NCI-H1417 treated with DMSO at 0.1 percent for 48 hours (cell line): ENCODE results near the gene HSPA4.

Experiments
- DNase-seq: peaks from one replicate; lab custom pipeline; 2025; lab: John Stamatoyannopoulos, UW

The HSPA4 gene

DNA sequence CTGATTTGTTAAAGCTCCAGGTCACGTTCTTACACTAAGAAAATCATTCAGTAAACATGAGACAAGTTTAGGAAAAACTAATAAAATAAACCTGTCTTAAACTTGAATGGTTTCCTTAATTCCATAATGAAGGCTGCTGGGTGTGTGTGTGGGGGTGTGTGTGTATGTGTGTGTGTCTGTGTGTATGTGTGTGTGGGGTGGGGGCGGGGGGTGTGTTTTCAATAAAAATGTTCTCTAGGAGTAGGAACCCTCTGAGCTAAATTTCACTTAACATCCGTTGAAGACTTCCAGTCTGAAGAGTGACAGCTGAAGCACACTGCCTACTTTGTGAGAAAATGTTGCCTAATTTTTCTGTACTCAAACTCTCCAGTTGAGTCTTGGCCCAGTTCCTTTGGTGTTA is 54.5 kb downstream of the HSPA4 start:
- no peak for DNase-seq

DNA sequence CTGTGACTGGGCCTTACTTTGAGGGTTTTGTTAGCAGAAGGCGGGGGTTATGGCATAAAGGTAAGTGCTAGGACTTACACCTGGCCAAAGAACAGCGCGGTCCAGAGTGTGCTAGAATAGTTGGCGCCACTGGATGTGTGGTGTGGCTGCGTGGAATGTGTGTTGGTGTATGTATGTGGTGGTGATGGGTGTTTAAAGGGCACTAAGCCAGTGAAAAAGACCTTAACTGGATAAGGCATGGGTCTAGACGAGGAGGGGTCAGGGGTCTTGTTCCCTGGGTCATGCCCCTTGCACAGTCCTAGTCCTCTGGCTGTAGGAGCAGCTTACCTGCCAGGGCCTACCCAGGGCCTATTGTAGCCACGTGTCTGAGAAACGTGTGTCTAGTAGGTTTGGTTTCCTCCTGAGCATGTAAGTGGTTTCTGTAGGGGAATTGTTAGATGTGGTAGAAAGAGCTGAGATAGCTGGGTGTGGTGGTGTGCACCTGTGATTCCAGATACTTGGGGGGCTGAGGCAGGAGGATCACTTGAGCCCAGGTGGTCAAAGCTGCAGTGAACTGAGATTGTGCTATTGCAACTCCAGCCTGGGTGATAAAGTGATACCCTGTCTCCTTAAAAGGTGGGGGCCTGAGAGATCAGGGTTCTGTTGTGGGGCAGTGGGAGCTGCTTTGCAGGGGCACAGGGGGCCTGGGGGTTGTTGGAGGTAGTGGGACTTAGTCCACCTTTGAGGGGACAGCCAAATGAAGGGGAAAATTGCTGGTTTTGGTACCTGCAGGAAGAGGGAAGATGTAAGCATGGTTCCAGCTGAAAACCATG is 55.2 kb downstream of the HSPA4 start:
- no peak for DNase-seq

DNA sequence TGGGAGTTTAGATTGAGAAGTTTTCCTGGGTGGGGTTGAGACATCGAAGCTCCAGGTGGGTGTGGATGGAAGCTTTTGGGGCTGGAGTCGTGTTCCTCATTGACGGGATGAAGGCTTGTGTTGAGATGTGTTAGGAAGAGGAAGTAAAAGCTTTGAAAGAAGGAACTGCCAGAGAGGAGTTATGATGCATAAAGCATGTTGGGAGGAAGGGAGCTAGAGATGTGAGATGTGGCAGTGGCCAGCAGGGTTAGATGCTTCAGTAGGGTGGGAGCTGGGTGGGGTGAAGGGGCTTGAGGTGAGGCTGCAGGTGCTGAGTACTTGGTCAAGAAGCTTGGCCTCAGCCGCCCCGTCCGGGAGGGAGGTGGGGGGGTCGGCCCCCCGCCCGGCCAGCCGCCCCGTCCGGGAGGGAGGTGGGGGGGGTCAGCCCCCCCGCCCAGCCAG is 56.7 kb downstream of the HSPA4 start:
- DNase-seq = no peak

DNA sequence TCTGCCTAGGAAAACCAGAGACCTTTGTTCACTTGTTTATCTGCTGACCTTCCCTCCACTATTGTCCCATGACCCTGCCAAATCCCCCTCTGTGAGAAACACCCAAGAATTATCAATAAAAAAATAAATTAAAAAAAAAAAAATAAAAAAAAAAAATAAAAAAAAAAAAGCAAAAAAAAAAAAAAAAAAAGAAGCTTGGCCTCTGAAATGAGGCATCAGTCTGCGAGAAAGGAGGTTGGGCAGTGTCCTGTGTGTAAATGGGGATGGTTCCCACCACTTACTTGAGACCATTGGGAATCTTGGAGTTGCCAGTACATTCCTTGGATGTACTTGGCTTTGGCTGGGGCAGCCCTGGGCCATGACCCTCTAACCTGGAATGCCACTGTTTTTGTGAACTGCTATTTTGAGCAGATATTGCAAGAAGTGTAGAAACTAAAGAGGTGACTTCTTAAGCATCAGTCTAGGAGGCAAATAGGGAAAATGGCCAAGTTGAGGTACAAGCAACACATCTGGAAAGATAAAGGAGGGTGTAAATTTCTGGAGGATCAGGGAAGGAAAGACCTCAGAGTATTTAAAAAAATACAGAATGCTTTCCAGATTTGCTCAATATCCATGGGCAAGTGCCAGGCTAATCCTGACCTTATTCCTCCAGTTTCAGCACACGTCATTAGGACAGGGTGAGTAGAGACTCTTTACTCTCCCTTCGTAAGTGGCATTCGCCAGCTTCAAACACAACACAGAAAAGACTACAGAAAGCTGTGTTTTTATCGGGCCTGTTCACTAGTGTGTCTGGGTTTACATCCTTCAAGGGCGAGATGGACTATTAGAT is 58.1 kb downstream of the HSPA4 start:
- no peak for DNase-seq

DNA sequence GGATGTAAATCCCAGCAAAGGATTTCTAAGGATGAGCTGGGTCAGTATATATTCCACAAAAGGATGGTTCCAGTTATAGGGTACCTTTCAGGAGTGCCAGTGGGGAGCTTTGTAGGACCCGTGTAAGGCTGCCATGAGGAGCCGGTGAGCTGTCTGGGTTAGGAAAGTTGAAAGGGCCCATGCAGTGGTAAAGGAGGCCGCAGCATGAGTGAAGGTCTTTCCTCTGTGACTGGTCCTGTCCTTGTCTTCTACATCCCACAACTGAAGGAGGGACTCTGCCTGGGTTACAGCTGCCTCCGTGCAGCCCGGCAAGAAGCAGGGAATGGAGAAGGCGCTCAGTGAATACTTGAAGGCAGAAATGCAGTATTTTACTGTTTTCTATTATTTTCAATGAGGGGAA is 58.9 kb downstream of the HSPA4 start:
- no peak for DNase-seq

DNA sequence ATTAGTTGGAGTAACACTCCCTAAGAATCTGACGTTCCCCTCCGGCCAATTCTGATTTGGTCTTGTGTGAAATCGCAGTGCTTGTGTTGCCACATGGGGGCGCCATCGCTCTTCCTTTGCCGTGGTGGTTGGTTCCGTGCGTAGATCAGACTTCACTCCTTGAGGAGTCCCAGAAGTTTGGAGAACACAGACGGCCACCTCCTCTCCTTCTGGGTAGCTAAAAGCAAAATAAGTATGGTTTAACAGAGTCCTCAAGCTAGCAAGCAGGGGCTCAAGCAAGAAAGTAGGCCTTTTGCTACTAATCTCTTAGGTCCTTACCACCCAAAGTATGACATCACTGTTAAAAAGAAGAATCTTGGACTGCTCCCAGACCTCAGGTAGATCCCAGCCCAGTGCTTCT is 59.5 kb downstream of the HSPA4 start:
- DNase-seq = no peak

DNA sequence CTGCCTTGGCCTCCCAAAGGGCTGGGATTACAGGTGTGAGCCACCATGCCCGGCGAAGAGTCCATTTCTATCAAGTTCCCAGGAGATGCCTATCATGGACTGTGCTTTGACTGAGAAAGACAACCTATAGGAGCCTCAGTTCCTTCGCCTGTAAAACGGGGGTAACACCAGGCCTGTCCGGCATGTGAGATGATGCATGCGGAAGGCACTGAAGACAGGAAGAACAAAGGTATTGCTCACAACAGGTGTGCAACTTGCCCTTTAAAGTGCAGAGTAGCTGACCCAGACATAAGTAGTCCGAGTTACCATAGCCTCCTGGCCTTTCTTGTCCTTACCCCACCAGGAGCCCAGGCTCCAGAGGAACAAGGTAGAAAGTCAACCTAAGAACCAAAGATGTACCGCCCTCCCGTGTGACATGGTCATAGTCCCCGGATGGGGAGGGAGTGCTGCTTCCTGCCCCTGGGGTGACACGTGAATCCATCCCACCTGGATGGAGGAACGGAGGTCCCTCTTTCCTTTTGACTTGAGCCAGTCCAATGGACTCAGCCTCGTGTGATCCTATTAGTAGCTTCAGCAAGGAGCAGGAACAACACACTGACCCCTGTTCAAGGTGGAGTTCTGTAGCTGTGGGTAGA is 60.3 kb downstream of the HSPA4 start:
- no peak for DNase-seq

DNA sequence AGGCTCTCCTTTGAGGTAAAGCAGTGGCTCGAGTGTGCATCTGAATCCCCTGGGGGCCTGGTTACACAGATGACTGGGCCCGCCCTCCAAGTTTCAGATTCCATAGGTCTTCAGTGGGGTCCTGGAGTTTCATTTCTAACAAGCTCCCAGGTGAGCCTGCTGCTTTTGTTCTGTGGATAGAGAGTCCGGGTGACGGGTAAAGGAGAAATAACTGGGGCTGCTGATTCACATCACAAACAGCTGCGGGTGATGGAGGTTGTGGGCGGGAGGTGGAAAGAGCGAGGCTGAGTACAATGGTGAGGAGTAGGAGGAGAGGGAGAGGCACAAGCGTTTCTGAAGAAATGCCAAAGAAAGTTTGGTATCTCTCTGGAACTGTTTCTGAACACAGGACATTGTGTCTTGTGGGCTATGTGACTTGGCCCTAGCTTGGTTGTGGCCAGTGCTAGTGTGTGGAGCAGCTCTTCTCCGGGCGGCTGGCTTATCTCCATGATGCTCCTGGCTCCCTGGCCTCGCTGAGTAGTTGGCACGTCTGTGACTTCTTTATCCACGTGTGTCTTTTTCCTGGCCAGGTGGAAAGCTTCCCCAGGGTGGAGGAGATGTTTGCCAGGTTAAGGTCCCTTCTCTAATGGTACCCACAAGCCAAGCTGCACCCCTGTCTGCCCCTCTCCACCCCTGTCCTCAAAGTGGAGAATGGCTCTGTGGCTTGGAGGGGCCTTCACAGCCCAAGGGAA is 61.7 kb downstream of the HSPA4 start:
- DNase-seq = no peak

DNA sequence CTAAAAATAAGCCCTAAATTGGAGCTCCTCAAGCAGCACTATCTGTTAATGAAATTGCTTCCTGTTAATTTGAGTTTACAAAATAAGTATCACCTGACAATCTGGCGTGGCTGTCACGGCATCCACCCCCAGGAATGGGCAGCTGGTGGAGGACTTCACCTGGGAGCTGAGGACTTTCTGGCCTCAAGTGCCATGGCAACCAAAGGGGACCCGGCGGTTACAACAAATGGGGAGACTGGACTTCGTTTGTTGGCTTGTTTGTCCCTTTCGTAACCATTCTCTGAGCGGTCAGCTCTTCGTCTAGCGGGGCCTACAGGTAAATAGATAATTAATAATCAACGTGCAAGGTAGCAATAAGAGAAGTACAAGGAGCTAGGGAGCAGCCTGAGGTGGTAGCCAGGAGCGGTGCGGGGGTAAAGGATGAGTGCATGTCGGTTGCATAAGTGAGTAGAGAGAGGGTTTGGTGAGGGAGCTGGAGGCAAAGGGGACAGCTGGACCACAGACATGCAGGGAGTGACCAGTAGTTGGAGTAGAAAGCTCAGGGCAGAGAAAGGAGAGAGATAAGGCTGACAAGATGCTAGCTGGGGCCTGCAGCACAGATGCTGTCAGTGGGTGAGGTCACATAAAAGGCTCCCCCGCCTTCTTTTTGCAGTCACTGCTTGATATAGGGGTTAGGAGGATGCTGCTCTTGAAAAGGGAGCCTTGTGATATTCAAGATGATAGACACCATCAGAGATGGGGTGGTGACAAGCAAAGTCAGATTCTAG is 62.5 kb downstream of the HSPA4 start:
- DNase-seq = no peak

DNA sequence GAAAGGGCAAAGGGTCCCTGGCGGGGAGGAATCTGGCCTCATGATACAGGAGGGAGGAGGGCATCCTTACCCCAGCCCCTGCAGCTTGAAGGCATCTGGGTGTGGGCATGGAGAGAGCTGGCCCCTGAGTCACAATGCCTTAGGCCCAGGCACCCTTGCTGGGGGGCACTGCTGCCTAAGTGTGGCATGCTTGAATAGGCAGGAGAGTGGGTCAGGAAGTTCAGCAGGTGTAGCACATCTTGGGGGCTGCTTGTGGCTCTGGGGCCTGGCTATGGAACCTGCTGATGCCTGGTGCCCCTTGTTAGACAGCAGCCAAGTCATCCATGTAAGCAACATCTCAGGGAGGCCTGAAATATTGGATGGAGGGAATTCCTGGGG is 63.1 kb downstream of the HSPA4 start:
- DNase-seq = no peak

DNA sequence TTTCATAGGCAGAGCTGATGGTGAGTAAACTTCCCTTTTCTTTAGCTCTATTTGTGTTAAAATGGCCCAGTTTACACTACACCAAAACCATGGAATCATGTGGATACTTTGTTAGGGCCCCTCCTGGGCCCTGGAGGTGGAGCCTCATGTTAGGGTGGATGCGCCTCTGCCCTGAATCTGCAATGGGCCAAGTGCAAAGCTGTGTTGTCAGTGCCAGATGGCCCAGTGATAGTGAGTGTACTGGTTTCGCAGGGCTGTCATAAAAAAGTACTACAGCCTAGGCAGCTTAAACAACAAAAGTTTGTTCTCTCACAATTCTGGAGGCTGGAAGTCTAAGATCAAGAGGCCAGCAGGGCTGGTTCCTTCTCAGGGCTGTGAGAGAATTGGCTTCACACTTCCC is 64.8 kb downstream of the HSPA4 start:
- no peak for DNase-seq

DNA sequence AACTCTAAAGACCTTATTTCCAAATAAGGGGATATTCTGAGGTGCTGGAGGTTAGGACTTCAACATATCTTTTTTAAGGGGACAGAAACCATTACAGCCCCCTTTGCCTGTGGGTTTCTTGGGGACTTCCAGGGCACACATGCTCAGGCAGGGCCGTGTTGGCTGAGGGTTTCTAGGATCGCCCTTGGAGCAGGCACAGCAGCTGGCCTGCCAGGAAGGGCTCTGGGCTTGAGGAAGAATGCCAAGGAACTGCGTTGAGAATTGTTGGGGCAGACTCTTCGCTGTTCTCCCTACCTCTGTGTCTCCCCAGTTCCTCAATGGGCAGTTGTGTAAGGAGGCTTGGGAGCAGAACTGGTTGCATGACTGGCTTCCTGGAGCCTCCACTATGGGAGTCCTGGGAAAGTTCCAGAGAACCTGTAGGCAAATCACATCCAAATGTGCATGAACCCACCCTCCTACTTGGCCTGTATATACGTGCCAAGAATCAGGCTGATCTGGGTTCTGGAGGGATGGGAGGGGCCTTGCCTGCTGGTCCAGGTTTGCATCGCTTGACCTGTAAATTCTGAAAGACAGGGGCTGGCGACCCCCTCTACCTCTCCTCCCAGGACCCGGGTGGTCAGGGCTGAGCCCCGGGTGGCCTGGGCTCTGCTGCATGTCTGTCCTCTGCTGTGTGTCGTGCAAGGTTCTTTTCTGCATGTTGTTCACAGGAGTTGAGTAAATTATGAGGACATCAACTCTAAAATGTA is 65.5 kb downstream of the HSPA4 start:
- DNase-seq = no peak

DNA sequence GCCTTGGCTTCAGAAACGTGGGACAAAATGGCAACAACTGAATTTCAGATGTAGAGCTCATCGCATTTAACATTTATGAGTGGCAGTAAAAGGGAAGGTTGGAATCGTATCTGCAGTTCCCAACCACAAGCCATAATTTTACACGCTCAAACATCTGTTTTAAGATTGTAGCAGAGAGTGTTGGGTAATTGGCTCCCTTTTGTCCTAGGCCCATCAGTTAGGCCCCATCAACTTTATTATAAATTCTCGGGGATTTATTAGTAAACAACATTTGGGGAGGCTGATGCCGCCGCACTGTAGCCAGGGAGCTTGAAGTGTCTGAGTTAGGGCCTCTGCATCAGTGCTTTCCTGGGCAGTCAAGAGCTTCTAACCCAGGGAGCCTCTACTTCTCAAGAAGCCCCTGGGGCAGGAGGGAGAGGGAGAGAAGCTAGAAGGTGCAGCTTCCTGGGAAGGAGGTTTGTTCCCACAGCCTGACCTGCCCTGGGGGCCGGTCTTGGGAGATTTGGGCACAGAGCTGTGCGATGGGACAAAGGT is 66.2 kb downstream of the HSPA4 start:
- no peak for DNase-seq

DNA sequence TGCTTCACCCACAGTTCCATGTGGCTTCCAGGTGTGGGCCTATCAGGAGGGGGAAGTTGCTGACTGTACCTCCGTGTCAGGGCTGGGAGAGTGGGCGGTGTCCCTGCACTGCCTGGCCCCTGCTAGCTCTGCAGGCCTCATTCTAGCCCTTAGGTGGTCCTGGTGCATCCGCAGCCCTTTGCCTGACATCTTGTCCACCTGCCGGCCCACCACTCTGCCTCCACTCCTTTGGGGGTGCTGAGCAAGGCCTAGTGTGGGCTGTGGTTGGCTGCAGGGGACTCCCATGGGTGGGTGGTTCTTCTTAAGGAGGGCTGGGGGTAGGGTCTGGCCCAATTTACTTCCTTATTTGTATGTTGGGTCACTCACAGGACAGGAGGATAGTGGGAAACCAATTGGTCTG is 66.9 kb downstream of the HSPA4 start:
- no peak for DNase-seq

DNA sequence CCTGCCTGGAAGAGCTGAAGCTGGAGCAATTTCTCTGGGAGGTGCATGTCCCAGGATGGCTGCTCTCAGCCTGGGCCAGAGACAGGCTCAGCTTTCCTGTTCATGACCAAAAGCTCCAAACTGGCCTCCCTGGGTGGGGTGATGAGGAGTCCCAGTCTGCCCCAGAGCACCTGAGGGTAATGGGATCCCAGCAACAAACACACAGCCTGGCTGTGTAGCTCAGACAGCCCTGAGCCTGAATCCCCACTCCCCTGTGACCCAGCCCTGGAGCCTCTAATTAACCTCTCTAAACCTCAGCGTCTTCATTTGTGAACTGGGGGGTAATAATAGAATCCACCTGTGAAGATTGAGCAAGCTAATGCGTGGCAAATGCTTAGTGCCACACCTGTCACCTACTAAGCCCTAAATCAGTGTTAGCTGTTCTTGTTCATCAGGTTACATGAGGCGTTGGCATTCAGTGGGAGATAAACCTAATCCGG is 67.5 kb downstream of the HSPA4 start:
- no peak for DNase-seq

DNA sequence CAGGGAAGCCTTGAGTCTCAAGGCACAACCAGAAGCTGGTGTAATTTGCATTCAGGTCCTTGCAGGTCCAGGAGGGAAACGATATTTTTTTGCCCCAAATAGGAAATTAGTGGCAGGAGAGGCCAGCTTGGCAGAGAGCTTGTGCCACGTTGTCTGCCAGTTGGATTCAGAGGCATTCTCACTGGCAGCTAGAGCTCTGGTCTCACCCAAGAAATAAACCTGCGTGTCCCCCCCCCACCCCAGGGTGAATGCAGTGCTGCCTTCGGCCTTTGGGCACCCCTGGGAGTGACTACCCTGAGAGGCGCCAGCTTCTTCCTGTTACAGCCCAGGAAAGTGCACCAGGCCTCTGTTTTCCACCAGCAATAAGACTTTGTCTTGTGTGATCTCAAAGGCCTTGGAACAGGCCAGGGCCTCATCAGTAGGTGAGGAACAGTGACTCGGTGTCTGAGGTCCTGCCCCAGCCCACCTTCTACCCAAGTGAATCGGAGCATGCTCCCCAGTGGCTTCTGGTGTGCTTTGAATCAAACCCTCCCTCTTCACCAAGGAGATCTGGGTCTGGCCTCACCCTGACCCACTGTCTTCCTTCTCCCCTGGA is 68.4 kb downstream of the HSPA4 start:
- DNase-seq = no peak

DNA sequence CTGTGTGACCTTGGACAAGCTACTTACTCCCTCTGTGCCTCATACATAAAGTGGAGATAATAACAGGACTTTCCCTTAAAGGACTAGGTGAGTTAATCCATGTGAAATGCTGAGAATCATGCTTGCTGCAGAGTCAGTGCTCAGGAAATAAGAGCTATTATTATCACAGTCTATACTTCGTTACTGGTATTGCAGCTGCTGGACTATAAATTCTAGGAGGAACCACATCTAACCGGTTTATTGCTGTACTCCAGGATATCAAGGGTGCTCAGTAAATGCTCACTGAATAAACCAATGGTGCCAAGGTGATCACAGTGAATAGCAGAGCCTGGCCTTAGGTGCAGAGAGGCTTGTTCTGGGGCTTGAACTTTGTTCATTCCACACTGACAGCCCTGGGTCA is 69.3 kb downstream of the HSPA4 start:
- DNase-seq = no peak

DNA sequence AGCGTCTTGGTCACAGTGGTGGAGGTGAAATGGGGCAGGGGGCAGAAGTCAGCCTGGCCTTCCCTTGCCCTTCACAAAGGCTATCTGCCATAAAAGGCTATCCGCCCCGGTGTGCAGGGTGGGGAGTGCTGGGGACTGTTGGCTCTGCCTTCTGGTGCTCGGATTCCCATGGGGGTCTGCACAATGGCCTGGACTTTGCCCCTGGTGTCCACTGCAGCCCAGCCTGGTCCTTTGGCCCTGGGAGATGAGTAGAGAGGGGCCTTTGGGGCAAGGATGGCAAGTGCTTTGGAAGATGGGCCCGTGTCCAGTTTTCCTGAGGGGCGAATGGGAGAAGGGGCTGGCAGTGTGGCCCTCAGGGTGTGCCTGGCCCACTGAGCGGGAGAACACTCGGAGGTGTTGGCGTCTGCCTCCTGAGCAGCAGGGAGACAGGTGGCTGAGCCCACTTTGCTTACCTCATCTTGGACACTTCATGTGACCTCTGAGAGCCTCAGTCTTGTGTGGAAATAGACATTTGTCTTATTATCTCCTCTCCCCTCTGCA is 69.9 kb downstream of the HSPA4 start:
- no peak for DNase-seq

DNA sequence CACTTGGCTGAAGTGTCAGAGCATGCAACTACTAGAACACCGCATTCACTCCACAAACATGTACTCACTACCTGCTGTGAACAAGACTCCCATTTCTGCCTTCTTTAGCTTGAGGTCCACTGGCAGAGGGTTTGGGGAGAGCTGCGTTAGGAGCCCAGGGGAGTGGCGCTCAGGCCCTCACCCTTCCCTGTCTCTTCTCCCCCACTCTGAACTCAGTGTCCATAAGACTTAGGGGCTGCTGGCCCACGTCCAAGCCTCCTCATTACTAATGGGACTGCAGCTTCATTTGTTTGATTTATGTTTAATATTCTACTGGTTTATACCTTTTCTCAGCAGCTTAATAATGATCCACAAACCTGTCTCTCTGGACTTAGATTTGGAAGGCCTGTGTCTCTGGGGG is 70.9 kb downstream of the HSPA4 start:
- DNase-seq = no peak

DNA sequence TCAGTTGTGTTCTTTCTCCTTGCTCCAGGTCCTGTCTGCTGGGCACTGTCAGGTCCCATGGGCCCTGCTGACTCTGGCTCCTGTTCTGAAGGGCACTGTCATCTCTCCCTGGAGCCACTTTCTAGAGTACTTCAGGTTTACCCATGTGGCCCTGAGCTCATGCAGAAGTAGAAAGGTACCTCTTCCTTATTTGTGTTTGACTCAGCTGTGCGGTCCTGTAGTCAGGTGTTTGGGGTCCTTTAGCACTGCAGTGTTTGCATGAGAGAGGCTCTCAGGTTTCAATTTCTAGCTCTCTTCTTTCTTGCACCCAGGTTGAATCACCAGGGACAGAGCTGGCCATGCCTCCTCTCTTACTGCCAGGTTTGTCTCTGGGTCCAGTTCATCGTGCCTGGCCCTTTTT is 71.5 kb downstream of the HSPA4 start:
- no peak for DNase-seq
